MCF 10A (cell line): ENCODE data around the gene CSF1. TPM values are rescaled to one million over a fixed set of nuclear protein-coding genes. Genes with fewer than 3 reads are reported as not detected.

Experiments
- BruUV-seq: library from RNA; stranded (reverse); fragments of 400-500 nt; replicated peaks from 2 replicates; lab custom pipeline; 2021; lab: Mats Ljungman, UMichigan
- CTCF ChIA-PET: fragments of 300-600 bp; sonication (Branson Sonifier 250); formaldehyde crosslinking; extraction: SDS; loops from one replicate; lab custom pipeline; 2021; ENCODE audit warnings: antibody characterized with exemption, inconsistent platforms; lab: Yijun Ruan, JAX
- POLR2A ChIA-PET: fragments of 300-600, 350-650 bp; sonication (Branson Sonifier 250); formaldehyde crosslinking; extraction: SDS; loops from one replicate; lab custom pipeline; 2020; ENCODE audit warnings: antibody characterized with exemption, inconsistent platforms; lab: Yijun Ruan, JAX
- DNase-seq: peaks from one replicate; pipeline ENCODE4 v3.0.0-alpha.2; 2018; ENCODE audit not compliant: unreplicated experiment
- H3K27ac Mint-ChIP-seq: one replicate; pipeline ENCODE4 v1.8.0; 2022; ENCODE audit warnings: mild to moderate bottlenecking, low read depth, mixed read lengths; ENCODE audit not compliant: unreplicated experiment
- H3K27me3 Mint-ChIP-seq: one replicate; pipeline ENCODE4 v1.8.0; 2022; ENCODE audit warnings: mixed read lengths; ENCODE audit not compliant: insufficient read depth, unreplicated experiment
- H3K36me3 Mint-ChIP-seq: one replicate; pipeline ENCODE4 v1.8.0; 2022; ENCODE audit warnings: mild to moderate bottlenecking, moderate library complexity, mixed read lengths; ENCODE audit not compliant: insufficient read depth, unreplicated experiment
- H3K4me1 Mint-ChIP-seq: one replicate; pipeline ENCODE4 v1.8.0; 2022; ENCODE audit warnings: mixed read lengths; ENCODE audit not compliant: insufficient read depth, unreplicated experiment
- H3K4me3 Mint-ChIP-seq: one replicate; pipeline ENCODE4 v1.8.0; 2022; ENCODE audit warnings: mild to moderate bottlenecking, moderate library complexity, mixed read lengths; ENCODE audit not compliant: unreplicated experiment
- H3K9me3 Mint-ChIP-seq: one replicate; pipeline ENCODE4 v1.8.0; 2022; ENCODE audit warnings: mixed read lengths; ENCODE audit not compliant: unreplicated experiment
- CTCF ChIP-seq: fragments of 200-600 bp; IDR thresholded peaks from one replicate; pipeline ENCODE4 v1.8.0; 2022; ENCODE audit warnings: antibody characterized with exemption, mild to moderate bottlenecking; ENCODE audit not compliant: unreplicated experiment
- intact Hi-C: fragments of 100-400 bp; cut with micrococcal nuclease; formaldehyde crosslinking; loops from 2 replicates; pipeline ENCODE4 v1.14.1; 2022
- total RNA-seq: library from RNA; stranded (reverse); gene quantifications from 2 replicates; pipeline ENCODE4 v1.2.3, GENCODE V29; 2022

The CSF1 gene
- total RNA-seq, 1 experiment from 2014 or later, result 6.3 TPM

- CTCF ChIA-PET, result no interaction called here
- H3K4me1 Mint-ChIP-seq, result no peaks in the 10 kb centered on the region
- H3K4me3 Mint-ChIP-seq, result no peak overlapping the region
- no peaks in the 10 kb centered on the region for H3K9me3 Mint-ChIP-seq
- no peak for TF ChIP-seq CTCF
- H3K27me3 Mint-ChIP-seq, result no peaks in the 10 kb centered on the region
- no peak for DNase-seq
- no peak overlapping the region for H3K27ac Mint-ChIP-seq
- intact Hi-C loops, result no loop called here
- no TSS peak for BruUV-seq
- no peaks in the 10 kb centered on the region for H3K36me3 Mint-ChIP-seq
- POLR2A ChIA-PET, result no interaction called here
Observed at GRCh38 chr1:109883248-109883955, 27.2 kb upstream of the CSF1 start.

- H3K27me3 Mint-ChIP-seq, result no peaks in the 10 kb centered on the region
- no peaks in the 10 kb centered on the region for H3K9me3 Mint-ChIP-seq
- intact Hi-C loops, result no loop called here
- ChIA-PET CTCF (interaction anchor here (0.6 kb wide), 1 partner anchor 13 kb away, joined by 3 read pairs; no protein-coding TSS in a partner anchor), POLR2A (no interaction called here)
- H3K27ac Mint-ChIP-seq, result no peak overlapping the region
- no peak for DNase-seq
- no peaks in the 10 kb centered on the region for H3K36me3 Mint-ChIP-seq
- no peak for TF ChIP-seq CTCF
- no TSS peak for BruUV-seq
- H3K4me3 Mint-ChIP-seq, result no peak overlapping the region
- no peaks in the 10 kb centered on the region for H3K4me1 Mint-ChIP-seq
Observed at GRCh38 chr1:109884242-109884891, 26.3 kb upstream of the CSF1 start.

- no peaks in the 10 kb centered on the region for H3K36me3 Mint-ChIP-seq
- H3K27me3 Mint-ChIP-seq, result no peaks in the 10 kb centered on the region
- TF ChIP-seq CTCF, result no peak
- no peak overlapping the region for H3K27ac Mint-ChIP-seq
- H3K4me1 Mint-ChIP-seq, result peaks cover 9% of the 10 kb centered on the region
- no peak for DNase-seq
- intact Hi-C loops, result no loop called here
- H3K9me3 Mint-ChIP-seq, result no peaks in the 10 kb centered on the region
- ChIA-PET POLR2A (interaction anchor here (2.3 kb wide), 1 partner anchor 8 kb away, joined by 6 read pairs; no protein-coding TSS in a partner anchor), CTCF (interaction anchor here (0.5 kb wide), 1 partner anchor 394 kb away, joined by 3 read pairs; no protein-coding TSS in a partner anchor)
- BruUV-seq, result no TSS peak
- no peak overlapping the region for H3K4me3 Mint-ChIP-seq
Observed at GRCh38 chr1:109885589-109885988, 25.1 kb upstream of the CSF1 start.

- Mint-ChIP-seq H3K4me1 (peaks cover 18% of the 10 kb centered on the region), H3K4me3 (no peak overlapping the region), H3K27ac (no peak overlapping the region), H3K27me3 (no peaks in the 10 kb centered on the region), H3K36me3 (no peaks in the 10 kb centered on the region), H3K9me3 (no peaks in the 10 kb centered on the region)
- no TSS peak for BruUV-seq
- ChIA-PET POLR2A (interaction anchor here (0.5 to 2.3 kb wide), 2 partner anchors 9 to 53 kb away, joined by 3 to 6 read pairs; no protein-coding TSS in a partner anchor), CTCF (interaction anchor here (0.9 to 1.0 kb wide), 2 partner anchors 98 to 110 kb away, joined by 3 read pairs; partner anchors contain the start of gene AHCYL1)
- TF ChIP-seq CTCF, result no peak
- intact Hi-C loops, result no loop called here
- no peak for DNase-seq
Observed at GRCh38 chr1:109886827-109887226, 23.8 kb upstream of the CSF1 start.
